Stromal cell of bone marrow (primary cell): Measurements from ENCODE around the gene OSCAR.

ENCODE experiments used
- DNase-seq: peaks from one replicate; pipeline ENCODE4 v3.0.0-alpha.2; 2012; ENCODE audit warnings: low read depth

The OSCAR gene, protein sequence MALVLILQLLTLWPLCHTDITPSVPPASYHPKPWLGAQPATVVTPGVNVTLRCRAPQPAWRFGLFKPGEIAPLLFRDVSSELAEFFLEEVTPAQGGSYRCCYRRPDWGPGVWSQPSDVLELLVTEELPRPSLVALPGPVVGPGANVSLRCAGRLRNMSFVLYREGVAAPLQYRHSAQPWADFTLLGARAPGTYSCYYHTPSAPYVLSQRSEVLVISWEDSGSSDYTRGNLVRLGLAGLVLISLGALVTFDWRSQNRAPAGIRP

DNA sequence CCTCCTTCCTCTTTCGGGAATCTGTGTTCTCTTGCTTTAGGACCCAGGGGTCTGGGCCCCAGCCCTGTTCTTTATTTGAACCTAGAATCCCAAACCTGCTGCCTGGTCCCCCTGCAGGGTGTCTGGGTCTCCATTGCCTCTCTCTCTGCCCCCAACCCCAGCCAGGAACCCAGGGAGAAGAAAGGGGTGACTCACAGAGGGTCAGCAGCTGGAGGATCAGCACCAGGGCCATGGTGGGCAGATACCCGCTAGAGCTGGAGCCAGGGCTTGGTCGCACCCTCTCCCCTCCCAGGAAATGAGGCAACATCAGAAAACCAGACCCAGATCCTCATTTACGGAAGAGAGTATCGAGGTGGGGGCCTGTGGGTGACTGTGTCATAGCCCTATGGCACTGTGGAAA is at the start of gene OSCAR:
Gene OSCAR (minus strand): TSS at position 243 of the 400 bp plus-strand sequence. CDS start 11 bp downstream, at position 232.
- DNase-seq, result no peak

DNA sequence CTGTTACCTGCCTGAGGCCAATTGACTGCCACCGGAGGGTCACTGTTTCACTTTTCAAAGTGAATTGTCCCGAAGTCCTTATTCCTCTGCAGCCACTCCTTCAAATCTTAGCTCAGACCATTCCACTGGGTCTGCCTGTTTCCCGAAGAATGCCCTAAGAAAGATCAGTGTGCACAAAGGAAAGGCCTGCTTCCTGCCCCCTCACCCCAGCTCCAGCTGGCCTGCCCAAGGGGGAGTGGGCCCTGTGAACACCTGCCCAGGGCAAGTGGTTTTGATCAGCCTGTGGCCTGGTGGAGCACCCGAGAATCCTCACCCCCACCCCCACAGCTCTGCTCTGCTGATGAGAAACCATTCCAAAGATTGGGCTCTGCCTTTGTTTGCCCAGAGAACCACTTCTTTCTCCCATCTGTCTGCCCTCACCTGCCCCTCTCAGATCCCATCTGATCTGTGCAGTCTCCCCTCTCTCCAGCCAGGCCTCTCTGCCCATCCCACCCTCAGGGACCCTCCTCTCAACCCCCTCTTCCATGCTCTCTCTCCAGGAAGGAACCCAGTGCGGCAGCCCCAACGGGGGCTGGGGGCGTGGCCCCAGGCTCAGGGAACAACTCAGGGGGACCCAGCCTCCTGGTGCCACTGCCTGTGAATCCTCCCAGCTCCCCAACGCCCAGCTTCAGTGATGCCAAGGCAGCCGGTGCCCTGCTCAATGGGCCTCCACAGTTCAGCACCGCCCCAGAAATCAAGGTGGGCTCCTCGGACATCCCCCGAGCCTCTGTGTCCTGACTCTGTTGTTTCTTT is 48.6 kb upstream of the OSCAR start:
- DNase-seq, result no peak

DNA sequence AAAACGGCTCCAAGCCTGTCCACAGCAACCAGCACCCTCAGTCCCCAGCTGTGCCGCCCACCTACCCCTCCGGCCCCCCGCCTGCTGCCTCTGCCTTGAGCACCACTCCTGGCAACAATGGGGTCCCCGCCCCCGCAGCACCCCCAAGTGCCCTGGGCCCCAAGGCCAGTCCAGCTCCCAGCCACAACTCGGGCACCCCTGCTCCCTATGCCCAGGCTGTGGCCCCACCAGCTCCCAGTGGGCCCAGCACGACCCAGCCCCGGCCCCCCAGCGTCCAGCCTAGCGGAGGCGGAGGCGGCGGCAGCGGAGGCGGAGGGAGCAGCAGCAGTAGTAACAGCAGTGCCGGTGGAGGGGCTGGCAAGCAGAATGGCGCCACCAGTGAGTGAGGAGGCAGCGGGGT is 47.6 kb upstream of the OSCAR start:
- DNase-seq, result no peak

DNA sequence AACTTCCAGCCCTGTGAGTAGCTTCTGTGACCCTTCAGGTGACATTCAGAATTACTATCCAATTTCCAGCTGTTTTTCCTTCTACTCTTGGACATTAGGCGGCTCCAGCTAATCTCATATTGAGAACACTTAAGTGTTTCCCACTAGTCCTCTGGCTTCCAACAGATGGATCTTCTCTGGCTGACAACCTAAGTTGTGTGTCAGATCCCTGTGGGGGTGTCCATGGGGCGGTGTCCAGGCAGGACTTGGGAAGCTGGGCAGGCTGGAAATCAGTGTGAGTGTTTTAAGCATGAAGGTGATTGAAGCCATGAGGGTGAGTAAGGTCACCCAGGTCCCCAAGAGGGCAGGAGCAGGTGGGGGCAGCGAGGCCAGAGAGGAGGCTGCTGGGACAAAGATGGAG is 47.1 kb upstream of the OSCAR start:
- DNase-seq, result no peak

DNA sequence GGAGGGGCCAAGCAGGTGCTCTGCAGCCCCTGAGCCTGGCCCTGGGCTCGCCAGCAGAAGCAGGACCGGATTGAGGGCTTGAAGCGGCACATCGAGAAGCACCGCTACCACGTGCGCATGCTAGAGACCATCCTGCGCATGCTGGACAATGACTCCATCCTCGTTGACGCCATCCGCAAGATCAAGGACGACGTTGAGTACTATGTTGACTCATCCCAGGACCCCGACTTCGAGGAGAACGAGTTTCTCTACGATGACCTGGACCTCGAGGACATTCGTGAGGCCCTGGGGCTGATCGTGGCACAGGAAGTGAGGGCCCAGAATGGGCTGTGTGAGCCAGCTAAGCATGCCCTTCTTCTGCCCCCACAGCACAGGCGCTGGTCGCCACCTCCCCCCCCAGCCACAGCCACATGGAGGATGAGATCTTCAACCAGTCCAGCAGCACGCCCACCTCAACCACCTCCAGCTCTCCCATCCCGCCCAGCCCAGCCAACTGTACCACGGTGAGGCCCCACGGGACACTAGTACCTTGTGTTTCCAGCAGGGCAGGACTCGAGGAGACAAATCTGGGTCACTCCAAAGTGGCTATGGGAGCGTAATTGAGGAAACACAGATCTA is 45.0 kb upstream of the OSCAR start:
- DNase-seq, result no peak

DNA sequence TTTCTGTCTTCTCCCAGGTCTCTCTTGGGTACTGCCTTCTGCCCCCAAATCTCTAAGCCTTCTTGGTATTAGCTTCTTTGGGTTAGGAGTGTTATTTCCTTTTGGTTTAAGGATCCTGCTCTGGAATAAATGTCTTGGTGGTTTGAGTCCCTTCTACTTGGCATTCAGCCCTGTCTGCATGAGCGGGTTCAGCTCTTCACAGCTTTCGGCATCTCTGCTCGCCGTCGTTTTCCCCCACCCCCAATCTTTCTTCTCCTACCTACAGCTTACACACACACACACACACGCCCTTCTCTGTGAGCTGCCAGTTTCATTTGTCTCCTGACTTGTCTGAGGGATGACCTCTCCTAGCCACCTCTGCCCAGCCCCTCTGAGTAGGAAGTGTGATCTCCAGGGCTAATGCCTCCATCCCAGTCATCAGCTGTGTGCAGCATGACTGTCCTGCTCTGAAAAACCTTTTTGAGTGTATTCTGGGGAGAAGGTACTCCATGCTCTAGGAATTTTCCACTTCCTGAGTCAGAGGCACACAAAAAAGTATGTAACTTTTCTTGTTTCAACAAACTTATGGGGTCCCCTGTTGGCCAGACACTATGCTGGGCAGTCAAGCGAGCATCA is 41.7 kb upstream of the OSCAR start:
- DNase-seq, result no peak

DNA sequence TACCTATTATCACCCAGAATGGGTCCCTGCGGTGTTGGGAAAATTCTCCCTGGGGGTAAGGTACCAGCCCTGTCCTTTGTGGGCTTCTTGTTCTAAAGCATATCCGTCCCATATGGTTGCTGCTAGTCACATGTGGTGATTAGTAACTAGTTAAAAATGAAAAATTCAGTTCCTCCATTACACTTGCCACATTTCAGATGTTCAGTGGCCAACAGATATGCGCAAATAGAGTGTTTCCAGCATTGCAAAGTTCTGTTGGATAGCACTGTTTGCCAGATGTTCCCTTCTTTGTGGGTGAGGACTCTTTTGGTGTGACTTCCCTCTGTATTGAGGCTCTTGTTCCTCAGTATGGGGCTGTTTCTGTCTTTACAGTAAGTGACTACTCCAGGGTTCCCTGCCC is 40.8 kb upstream of the OSCAR start:
- DNase-seq, result no peak

DNA sequence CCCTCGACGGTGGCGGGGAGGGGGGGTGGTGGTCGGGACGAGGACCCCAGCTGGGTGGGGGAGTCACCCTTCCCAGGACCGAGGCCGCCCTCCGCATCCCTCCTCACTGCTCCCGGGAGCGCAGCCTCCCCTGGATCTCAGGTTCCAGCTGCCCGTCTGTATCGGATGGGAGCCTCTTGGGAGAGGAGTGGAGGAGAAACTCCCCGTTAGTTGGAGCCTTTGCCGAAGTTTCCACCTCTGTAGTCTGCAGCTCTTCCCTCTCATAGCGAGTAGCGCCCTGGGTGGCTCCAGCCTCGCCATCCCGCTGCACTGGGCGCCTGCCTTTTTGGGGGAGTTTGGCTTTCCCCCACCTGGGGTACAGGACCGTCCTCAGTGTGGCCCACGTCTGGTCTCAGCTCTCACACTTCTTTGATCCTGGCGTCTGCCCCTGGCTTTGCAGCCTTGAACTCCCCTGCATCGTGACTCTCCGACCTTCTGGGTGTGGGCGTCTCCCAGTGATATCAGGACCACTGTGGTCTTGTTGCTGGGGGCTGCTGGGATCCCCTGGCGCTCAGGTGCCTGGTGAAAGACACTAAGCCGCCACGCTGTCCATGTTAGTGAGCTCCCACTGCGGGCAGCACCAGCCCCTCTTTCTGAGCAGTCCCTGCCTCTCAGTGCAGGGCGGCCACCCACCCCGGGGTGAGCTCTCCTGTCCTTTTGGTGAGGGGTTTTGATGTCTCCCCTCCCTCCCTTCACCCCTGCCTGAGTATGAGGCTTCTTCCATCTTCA is 38.1 kb upstream of the OSCAR start:
- no peak for DNase-seq

DNA sequence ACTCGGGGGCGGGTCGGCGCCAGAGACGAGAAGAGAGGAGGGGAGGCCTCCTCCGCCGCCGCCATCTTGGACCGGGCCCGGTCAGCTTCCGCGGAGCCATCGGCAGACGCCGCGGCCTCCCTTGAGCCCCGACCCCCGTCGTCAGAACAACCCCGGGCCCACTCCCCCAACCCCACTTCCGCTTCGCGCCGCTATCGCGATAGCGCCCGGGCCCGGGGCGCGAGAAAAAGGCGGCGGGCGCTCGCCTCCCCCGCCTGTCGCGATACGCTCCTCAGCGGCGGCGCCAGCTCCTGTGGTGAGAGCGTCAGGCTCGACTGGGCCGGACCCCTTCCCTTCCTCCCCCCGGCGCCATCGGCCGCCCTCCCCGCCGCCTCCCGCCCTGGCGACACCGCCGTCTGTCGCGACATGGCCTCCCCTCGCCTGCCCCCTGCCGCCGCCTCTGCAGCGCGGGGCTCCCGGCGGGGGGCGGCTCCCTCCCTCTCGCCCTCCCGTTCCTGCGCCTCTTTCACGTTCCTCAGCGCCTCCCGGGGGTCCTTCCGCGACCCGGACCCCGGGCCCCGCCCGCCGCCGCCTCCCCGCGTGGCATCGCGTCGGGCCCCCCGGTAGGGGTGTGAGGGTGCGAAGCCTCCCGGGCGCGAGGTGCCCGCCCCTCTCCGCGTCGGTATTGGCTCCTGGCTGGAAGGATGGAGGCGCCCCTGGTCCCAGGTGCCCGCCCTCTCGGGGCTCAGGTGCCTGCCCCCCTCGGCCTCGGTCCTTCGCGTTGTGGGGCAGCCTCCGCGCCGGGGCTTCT is 37.3 kb upstream of the OSCAR start, which contains the start of gene CNOT3:
Gene CNOT3 (plus strand): TSS at position 64 of the 790 bp plus-strand sequence. CDS start 5,217 bp downstream, outside the sequence.
- no peak for DNase-seq

DNA sequence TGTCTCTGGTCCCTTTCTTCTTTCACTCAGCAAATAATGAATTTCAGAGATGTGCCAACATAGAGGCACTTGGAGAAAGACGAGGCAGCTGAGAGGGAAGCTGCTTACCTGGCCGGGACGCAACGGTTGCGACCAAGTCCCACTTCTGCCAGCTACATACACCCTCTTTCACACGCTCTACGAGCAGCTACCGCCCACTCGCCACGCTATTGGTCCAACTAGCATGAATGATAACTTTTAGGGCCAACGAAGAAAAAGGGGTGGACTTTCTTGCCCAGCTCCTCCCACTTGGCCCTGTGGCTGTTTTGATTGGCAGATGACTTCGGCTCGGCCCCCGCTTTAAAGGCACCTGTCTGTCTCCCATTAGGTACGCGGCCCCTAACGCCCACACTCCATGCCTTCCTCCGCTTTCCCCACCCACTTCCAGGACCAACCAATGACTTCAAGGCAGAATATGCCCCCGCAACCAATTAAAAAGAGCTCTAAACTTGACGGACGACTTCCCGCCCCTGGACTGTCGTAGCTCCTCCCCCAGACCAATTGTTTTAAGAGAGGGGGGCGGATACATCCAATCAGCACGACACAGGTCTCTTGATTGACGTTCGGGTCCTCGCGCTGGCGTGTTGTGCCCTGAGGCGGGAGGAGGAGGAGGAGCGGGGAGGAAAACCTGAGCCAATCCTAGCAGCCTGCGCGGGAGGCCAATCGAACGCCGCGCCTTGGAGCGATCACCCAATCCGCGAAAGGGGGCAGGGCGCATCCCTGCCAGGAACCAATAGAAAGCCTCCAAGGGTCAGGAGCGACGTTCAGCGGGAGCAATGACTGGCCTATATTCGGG is 36.5 kb upstream of the OSCAR start:
- peak; percentile 100 for DNase-seq

DNA sequence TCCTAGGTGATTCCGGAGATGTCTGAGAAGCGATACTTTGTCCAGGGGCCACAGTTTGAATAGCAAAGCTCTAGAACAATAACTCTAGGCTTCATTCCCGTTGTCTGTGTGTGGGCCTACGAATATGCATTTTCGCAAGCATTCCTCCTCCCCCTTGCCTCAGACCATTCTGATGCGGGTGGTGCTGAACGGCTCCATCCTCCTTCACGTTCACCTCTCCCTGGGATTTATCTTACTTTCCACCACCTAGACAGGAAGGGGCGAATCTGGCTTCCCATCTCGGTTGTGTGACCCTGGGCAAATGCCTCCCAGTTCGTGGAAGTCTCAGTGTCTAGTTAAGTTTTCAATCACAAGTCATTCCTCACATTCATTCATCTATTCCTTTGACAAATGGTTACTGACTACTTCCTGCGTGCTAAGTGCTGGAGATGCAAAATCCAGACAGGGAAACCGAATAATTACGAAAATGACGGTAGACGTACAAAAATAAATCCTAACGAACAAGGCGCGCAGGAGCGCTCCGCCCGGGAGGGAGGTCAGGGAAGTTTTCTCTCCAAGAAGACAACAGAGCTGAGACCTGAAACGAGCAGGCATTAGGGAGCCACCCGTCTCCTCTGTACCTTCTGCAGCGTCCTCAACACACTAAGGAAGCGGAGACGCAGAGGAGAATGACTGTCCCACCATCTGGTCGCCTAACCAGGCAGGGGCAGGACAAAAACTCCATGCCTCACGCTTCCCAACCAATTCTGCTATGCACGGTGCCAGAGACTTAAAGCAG is 35.7 kb upstream of the OSCAR start:
- DNase-seq, result no peak

DNA sequence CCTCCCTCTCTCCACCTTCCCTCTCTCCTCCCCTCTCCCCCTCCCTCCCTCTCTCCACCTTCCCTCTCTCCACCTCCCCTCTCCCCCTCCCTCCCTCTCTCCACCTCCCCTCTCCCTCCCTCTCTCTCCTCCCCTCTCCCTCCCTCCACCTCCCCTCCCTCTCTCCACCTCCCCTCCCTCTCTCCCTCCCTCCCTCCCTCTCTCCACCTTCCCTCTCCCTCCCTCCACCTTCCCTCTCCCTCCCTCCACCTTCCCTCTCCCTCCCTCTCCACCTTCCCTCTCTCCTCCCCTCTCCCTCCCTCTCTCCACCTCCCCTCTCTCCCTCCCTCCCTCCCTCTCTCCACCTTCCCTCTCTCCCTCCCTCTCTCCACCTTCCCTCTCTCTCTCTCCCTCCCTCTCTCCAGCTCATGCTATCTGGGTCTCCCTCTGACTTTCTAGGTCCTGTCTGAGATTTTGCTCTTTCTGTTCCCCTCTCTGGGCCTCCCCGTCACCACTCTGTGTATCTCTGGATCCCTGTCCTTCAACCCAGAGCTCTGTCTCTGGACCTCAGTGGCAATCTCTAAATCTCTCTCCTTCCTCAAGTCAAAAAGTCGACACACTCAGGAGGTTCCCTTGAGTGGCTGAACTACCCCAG is 33.5 kb upstream of the OSCAR start:
- DNase-seq, result no peak

DNA sequence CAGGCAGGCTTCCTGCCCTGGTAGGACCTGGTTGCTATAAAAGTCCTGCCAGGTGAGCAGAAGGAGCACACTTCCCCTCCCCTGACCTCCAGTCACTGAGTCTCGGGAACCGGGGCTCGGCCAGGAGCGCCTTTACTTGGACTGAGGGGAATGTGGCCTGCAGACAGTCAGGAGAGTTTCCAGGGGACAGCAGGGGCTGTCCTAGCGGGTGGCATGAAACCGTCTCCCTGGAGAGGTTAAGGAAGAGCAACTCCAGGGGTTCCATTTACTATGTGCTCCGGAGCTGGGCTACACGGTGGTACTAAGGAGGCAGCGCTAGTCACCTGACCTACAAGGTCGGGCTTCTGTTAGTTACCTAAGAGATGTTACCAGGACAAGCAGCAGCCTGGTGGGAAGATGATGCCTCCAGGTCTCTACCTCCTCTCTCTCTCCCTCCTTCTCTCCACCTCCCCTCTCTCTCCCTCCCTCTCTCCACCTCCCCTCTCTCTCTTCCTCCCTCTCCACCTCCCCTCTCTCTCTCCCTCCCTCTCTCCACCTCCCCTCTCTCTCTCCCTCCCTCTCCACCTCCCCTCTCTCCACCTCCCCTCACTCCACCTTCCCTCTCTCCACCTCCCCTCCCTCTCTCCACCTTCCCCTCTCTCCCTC is 32.8 kb upstream of the OSCAR start:
- no peak for DNase-seq

DNA sequence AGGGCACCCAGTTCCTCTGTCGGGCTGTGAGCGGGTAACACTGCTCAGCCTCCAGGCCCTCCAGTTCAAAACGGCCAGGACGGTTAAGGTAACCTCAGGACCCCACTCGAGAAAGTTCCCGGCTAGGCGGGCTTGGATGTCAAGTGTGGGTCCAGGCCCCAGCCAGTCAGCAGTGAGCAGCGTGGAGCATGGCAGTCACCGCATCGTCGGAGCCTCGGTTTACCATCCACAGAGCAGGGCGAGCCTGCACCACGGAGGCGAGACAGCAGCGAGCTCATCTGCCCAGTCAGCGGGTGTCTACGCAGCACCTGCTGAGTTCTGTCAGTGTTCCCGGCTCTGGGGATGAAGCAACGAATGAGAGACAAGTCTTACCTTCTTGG is 29.0 kb upstream of the OSCAR start:
- DNase-seq, result no peak

DNA sequence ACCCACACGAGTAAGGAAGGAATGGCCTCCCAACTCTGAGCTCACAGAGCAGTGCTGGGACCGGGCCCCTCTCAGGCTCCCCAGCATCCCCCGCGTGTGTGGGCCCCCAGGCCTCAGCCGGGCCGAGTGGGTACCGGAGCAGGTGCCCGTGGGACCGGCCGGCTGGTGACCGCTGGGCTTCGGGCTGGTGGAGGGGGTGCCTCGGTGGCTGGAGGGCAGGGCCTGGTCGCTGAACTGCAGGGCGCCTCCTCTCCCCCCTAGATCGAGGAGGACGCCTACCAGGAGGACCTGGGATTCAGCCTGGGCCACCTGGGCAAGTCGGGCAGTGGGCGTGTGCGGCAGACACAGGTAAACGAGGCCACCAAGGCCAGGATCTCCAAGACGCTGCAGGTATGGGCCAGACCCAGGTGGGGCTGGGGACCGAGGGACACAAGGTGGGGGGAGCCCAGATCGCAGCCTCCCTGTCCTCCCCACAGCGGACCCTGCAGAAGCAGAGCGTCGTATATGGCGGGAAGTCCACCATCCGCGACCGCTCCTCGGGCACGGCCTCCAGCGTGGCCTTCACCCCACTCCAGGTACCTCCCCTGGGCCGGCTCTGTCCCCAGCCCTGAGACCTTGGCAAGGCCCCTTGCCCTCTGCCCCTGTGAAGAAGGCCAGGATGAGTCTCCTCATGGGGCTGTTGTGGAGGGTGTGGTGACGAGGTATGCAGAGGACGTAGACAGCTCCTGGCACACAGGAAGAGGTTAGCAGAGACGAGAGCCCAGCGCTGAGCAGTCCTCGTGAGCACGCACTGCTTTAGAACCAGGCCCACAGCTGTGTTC is 28.4 kb upstream of the OSCAR start:
- no peak for DNase-seq

DNA sequence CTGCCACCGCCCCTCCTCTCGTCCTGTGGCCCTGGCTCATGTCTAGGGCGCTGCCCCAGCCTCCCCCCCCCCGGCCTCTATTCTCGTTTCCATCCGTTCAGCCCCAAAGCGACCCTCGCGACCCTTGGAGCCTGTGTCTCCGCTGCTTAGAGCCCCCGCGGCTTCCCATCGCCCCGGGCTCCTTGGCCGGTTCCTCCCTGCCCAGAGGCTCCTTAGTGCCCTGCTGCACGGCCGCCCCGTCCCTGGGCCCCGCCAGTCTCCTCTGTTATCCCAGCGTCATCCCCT is 27.8 kb upstream of the OSCAR start:
- DNase-seq, result no peak

DNA sequence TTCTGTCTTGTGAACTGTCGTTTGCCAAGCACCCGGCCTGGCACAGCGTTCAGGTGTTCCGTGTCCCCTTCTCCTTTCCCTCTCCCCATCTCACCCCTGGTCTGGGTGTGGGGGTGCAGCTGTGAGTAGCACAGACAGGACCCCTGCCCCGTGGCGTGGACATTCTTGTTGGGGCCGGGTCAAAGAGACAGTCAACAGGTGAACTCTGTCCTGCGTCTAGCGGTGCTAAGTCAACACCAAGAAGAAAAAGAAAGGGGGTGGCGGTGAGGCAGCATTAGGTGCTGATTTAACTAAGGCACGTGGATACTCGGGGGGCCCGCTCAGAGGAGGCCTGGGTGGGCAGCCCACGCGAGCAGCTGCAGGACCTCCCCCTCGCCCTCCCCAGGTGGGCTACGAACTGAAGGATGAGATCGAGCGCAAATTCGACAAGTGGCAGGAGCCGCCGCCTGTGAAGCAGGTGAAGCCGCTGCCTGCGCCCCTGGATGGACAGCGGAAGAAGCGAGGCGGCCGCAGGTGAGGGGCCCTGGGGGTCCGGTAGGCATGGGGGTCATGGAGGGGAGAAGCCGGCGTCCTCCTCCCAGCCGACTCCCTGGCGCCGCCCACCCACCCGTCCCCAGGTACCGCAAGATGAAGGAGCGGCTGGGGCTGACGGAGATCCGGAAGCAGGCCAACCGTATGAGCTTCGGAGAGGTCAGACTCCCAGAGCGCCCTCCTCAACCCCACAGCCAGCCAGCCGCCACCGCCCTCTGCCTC is 27.3 kb upstream of the OSCAR start:
- no peak for DNase-seq
